Peyer's patch (tissue), 4 donors: ENCODE measurements around the gene SENP5.

Experiments
- CTCF ChIP-seq, 6 experiments: fragments of 450-650 bp in 4 of 6; fragments of 200-600 bp in 2 of 6; sonication (generic) in 1 of 6; IDR thresholded peaks; one replicate each; pipeline ENCODE4 v1.5.1; 2017 to 2019; ENCODE audit warnings: antibody characterized with exemption in 6 of 6, mild to moderate bottlenecking in 3 of 6, moderate library complexity in 1 of 6
- POLR2A ChIP-seq, 2 donors: fragments of 450-650 bp; IDR thresholded peaks; one replicate each; pipeline ENCODE4 v1.5.1; 2017; ENCODE audit warnings: antibody characterized with exemption in 2 of 2, mild to moderate bottlenecking in 2 of 2, moderate library complexity in 2 of 2

GRCh38 chr3:196872316-196872715 is 4.6 kb downstream of the SENP5 start:
- TF ChIP-seq POLR2A (IDR thresholded peaks at IDR 0.05) (no peak), CTCF (IDR thresholded peaks at IDR 0.05) (no peak)
